Neural cell (in vitro differentiated cells): Measurements from ENCODE around the gene PCTP. TPM values are rescaled to one million over a fixed set of nuclear protein-coding genes. Genes with fewer than 3 reads are reported as not detected.

Experiments used
- H2AFZ ChIP-seq: fragments of 200-600, 300-800 bp; sonication (generic), shearing (Covaris generic); 2 replicates; pipeline ENCODE4 v1.6.0; 2014; ENCODE audit warnings: low read depth, mild to moderate bottlenecking, antibody characterized with exemption, low read length, moderate library complexity
- H3F3A ChIP-seq: fragments of 200-600 bp; shearing (Covaris generic); 2 replicates; pipeline ENCODE4 v1.6.1; 2016; ENCODE audit warnings: mild to moderate bottlenecking, moderate library complexity, mixed read lengths, antibody characterized with exemption, low read length; ENCODE audit not compliant: insufficient read depth, poor library complexity, severe bottlenecking
- H3K27ac ChIP-seq: fragments of 200-600, 300-800 bp; sonication (generic), shearing (Covaris generic); 2 replicates; pipeline ENCODE4 v1.5.1; 2014; ENCODE audit warnings: mild to moderate bottlenecking, low read length, moderate library complexity
- H3K27me3 ChIP-seq: fragments of 300-800, 200-600 bp; sonication (generic), shearing (Covaris generic); 2 replicates; pipeline ENCODE4 v1.6.0; 2014; ENCODE audit warnings: mild to moderate bottlenecking, low read depth, low read length, moderate library complexity; ENCODE audit not compliant: insufficient read depth
- H3K36me3 ChIP-seq: fragments of 300-800, 200-600 bp; sonication (generic), shearing (Covaris generic); 2 replicates; pipeline ENCODE4 v1.5.1; 2014; ENCODE audit warnings: mild to moderate bottlenecking, antibody characterized with exemption, low read length, moderate library complexity; ENCODE audit not compliant: insufficient read depth
- H3K4me2 ChIP-seq: fragments of 300-800, 200-600 bp; sonication (generic), shearing (Covaris generic); 2 replicates; pipeline ENCODE4 v1.6.0; 2014; ENCODE audit warnings: mild to moderate bottlenecking, low read length
- H3K4me3 ChIP-seq: fragments of 300-800, 200-600 bp; sonication (generic), shearing (Covaris generic); 2 replicates; pipeline ENCODE4 v1.5.1; 2014; ENCODE audit warnings: mild to moderate bottlenecking, low read length, moderate library complexity
- H3K79me2 ChIP-seq: fragments of 200-600 bp; shearing (Covaris generic); replicated peaks from 2 replicates; pipeline ENCODE4 v1.6.0; 2014; ENCODE audit warnings: mild to moderate bottlenecking, low read length, moderate library complexity; ENCODE audit not compliant: insufficient read depth
- H3K9ac ChIP-seq: fragments of 300-800, 200-600 bp; sonication (generic), shearing (Covaris generic); 2 replicates; pipeline ENCODE4 v1.6.1; 2016; ENCODE audit warnings: mild to moderate bottlenecking, low read length, mixed read lengths
- H3K9me2 ChIP-seq: fragments of 200-600 bp; shearing (Covaris generic); 2 replicates; pipeline ENCODE4 v1.6.1; 2016; ENCODE audit warnings: mild to moderate bottlenecking, low read length, mixed read lengths; ENCODE audit not compliant: insufficient read depth
- H3K9me3 ChIP-seq: fragments of 200-600, 300-800 bp; sonication (generic), shearing (Covaris generic); 2 replicates; pipeline ENCODE4 v1.6.1; 2016; ENCODE audit warnings: mild to moderate bottlenecking, mixed run types, low read length, moderate library complexity, mixed read lengths
- H4K20me1 ChIP-seq: fragments of 200-600 bp; shearing (Covaris generic); 2 replicates; pipeline ENCODE4 v1.6.1; 2016; ENCODE audit warnings: mild to moderate bottlenecking, mixed run types; ENCODE audit not compliant: insufficient read depth
- CTCF ChIP-seq: fragments of 450-650 bp; IDR thresholded peaks from 2 replicates; pipeline ENCODE4 v1.5.1; 2014; ENCODE audit warnings: antibody characterized with exemption, mild to moderate bottlenecking, moderate library complexity; ENCODE audit not compliant: poor library complexity, severe bottlenecking
- EP300 ChIP-seq: fragments of 450-650 bp; conservative IDR thresholded peaks from 2 replicates; pipeline ENCODE4 v1.6.1; 2014; ENCODE audit warnings: antibody characterized with exemption, mild to moderate bottlenecking, moderate library complexity; ENCODE audit not compliant: poor library complexity, severe bottlenecking
- EZH2 ChIP-seq: fragments of 200-600, 300-800 bp; shearing (Covaris generic), sonication (generic); IDR thresholded peaks from 2 replicates; pipeline ENCODE4 v1.6.1; 2014; ENCODE audit warnings: antibody characterized with exemption, low read length, borderline replicate concordance, mild to moderate bottlenecking; ENCODE audit not compliant: insufficient read depth, poor library complexity, severe bottlenecking
- MXI1 ChIP-seq: fragments of 450-650 bp; conservative IDR thresholded peaks from 2 replicates; pipeline ENCODE4 v1.6.1; 2014; ENCODE audit warnings: antibody characterized with exemption, mild to moderate bottlenecking; ENCODE audit not compliant: poor library complexity, severe bottlenecking
- POLR2AphosphoS5 ChIP-seq: IDR thresholded peaks from 2 replicates; pipeline ENCODE4 v1.6.1; 2012
- RAD21 ChIP-seq: fragments of 450-650 bp; conservative IDR thresholded peaks from 2 replicates; pipeline ENCODE4 v1.6.1; 2014; ENCODE audit warnings: antibody characterized with exemption, mild to moderate bottlenecking, moderate library complexity
- REST ChIP-seq: IDR thresholded peaks from 2 replicates; pipeline ENCODE4 v1.6.1; 2012; ENCODE audit warnings: borderline replicate concordance
- SMC3 ChIP-seq: fragments of 450-650 bp; conservative IDR thresholded peaks from 2 replicates; pipeline ENCODE4 v1.6.1; 2014; ENCODE audit warnings: antibody characterized with exemption, mild to moderate bottlenecking, moderate library complexity; ENCODE audit not compliant: poor library complexity
- TAF1 ChIP-seq: IDR thresholded peaks from 2 replicates; pipeline ENCODE4 v1.6.1; 2012; ENCODE audit warnings: low read depth
- polyA plus RNA-seq: library from polyadenylated mRNA; depleted of rRNA; stranded (reverse); fragments of >200 nt; gene quantifications from 2 replicates; pipeline ENCODE4 v1.2.3, GENCODE V29; 2014

Gene PCTP
- polyA plus RNA-seq, 1 donor from 2014 or later: 3.9 TPM

- TF ChIP-seq CTCF (no peak), EZH2 (no peak), EP300 (no peak), POLR2AphosphoS5 (no peak), TAF1 (no peak), RAD21 (no peak), REST (no peak)
- no peak overlapping the region for H3K9ac ChIP-seq
- H3K4me2 ChIP-seq: no peak overlapping the region
- H3K79me2 ChIP-seq: no peaks in the 10 kb centered on the region
- no peaks in the 10 kb centered on the region for H3F3A ChIP-seq
- H3K9me2 ChIP-seq: no peaks in the 10 kb centered on the region
- H3K36me3 ChIP-seq: no peaks in the 10 kb centered on the region
- no peaks in the 10 kb centered on the region for H3K9me3 ChIP-seq
- H2AFZ ChIP-seq: no peak overlapping the region
- H4K20me1 ChIP-seq: no peaks in the 10 kb centered on the region
- no peaks in the 10 kb centered on the region for H3K27me3 ChIP-seq
- no peak overlapping the region for H3K27ac ChIP-seq
- no peak overlapping the region for H3K4me3 ChIP-seq
These were observed 24.4 kb upstream of the PCTP start for GRCh38 chr17:55726440-55726839.

GRCh38 chr17:55727275-55727674, 23.6 kb upstream of the PCTP start:
- Histone ChIP-seq H3K9me3 (no peaks in the 10 kb centered on the region), H3K9ac (no peak overlapping the region), H3K9me2 (no peaks in the 10 kb centered on the region), H3K4me2 (no peak overlapping the region), H4K20me1 (no peaks in the 10 kb centered on the region), H3K27me3 (no peaks in the 10 kb centered on the region), H3K79me2 (no peaks in the 10 kb centered on the region), H2AFZ (no peak overlapping the region), H3K36me3 (no peaks in the 10 kb centered on the region), H3K27ac (no peak overlapping the region), H3K4me3 (no peak overlapping the region), H3F3A (no peaks in the 10 kb centered on the region)
- TF ChIP-seq REST (no peak), POLR2AphosphoS5 (no peak), TAF1 (no peak), SMC3 (no peak), EZH2 (no peak), CTCF (no peak), MXI1 (no peak), EP300 (no peak), RAD21 (no peak)
